Measurements from ENCODE around the gene ITGAL. TPM values are rescaled to one million over a fixed set of nuclear protein-coding genes. Genes with fewer than 3 reads are reported as not detected.
A peak's percentile ranks its signal among the peaks of the same experiment; 100 is the strongest.
"Not testable (repeated sequence)": the region's sequence is repeated elsewhere in the genome, so short reads cannot be mapped to it uniquely, and the experiment has no call there.

Gene ITGAL
- total RNA-seq, 1 donor from 2014 or later = 0.04 TPM

GRCh38 chr16:30533748-30534367, 61.3 kb downstream of the ITGAL start:
- no peaks in the 10 kb centered on the region for H3K36me3 ChIP-seq (ENCODE audit: control insufficient read depth, insufficient read depth, low read length)
- no peak for DNase-seq (ENCODE audit: low read depth)
- H3K27me3 ChIP-seq (ENCODE audit: control insufficient read depth, insufficient read depth, low read length) = no peaks in the 10 kb centered on the region
- peak overlapping the region; percentile 70 for H3K4me3 ChIP-seq (ENCODE audit: low read depth, low read length)
- TF ChIP-seq, protein P1, sequence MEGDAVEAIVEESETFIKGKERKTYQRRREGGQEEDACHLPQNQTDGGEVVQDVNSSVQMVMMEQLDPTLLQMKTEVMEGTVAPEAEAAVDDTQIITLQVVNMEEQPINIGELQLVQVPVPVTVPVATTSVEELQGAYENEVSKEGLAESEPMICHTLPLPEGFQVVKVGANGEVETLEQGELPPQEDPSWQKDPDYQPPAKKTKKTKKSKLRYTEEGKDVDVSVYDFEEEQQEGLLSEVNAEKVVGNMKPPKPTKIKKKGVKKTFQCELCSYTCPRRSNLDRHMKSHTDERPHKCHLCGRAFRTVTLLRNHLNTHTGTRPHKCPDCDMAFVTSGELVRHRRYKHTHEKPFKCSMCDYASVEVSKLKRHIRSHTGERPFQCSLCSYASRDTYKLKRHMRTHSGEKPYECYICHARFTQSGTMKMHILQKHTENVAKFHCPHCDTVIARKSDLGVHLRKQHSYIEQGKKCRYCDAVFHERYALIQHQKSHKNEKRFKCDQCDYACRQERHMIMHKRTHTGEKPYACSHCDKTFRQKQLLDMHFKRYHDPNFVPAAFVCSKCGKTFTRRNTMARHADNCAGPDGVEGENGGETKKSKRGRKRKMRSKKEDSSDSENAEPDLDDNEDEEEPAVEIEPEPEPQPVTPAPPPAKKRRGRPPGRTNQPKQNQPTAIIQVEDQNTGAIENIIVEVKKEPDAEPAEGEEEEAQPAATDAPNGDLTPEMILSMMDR (IDR thresholded peaks at IDR 0.05; ENCODE audit: insufficient read depth, low read length, poor library complexity, severe bottlenecking) = no peak

- Histone ChIP-seq H3K4me3 (ENCODE audit: low read depth, low read length) (peak within 1 kb of the TSS; percentile 70), H3K36me3 (ENCODE audit: control insufficient read depth, insufficient read depth, low read length) (no peaks in the 10 kb centered on the region), H3K27me3 (ENCODE audit: control insufficient read depth, insufficient read depth, low read length) (no peaks in the 10 kb centered on the region)
- TF ChIP-seq, protein P1 (IDR thresholded peaks at IDR 0.05; ENCODE audit: insufficient read depth, low read length, poor library complexity, severe bottlenecking) = no peak
- DNase-seq (ENCODE audit: low read depth) = no peak
These were observed 62.0 kb downstream of the ITGAL start, which contains the start of gene ZNF747 for GRCh38 chr16:30534368-30535105. Gene ZNF747 (minus strand): TSS chr16:30534858. CDS start chr16:30534679, 179 bp downstream.

DNA sequence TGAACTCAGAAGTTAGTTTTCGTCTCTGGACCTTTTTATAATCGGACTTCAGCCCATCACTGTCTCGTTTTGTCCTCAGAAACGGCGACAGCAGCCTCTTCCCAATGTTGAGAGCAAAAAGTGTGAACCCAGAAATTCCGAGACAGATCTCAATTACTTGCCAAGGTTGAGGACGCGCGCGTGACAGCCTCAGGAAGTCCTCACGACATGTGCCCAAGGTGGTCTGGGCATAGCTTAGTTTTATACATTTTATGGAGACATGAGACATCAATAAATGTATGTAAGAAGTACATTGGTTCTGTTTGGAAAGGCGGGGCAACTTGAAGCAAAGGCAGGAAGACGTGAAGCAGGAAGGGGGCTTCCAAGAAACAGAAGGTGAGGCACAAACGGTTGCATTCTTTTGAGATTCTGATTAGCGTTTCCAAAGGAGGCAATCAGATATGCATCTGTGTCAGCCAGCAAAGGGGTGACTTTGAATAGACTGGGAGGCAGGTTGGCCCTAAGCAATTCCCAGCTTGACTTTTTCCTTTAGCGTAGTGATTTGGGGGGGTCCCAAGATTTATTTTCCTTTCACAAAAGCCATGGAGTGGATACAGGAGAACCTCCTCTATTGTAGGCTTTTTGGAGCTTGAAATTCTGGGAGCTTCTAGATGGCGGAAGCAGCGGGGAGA, 62.7 kb downstream of the ITGAL start:
- Histone ChIP-seq H3K36me3 (ENCODE audit: control insufficient read depth, insufficient read depth, low read length) (no peaks in the 10 kb centered on the region), H3K27me3 (ENCODE audit: control insufficient read depth, insufficient read depth, low read length) (no peaks in the 10 kb centered on the region), H3K4me3 (ENCODE audit: low read depth, low read length) (peak overlapping the region; percentile 70)
- no peak for DNase-seq (ENCODE audit: low read depth)
- TF ChIP-seq, protein P1 (IDR thresholded peaks at IDR 0.05; ENCODE audit: insufficient read depth, low read length, poor library complexity, severe bottlenecking) = no peak

DNA sequence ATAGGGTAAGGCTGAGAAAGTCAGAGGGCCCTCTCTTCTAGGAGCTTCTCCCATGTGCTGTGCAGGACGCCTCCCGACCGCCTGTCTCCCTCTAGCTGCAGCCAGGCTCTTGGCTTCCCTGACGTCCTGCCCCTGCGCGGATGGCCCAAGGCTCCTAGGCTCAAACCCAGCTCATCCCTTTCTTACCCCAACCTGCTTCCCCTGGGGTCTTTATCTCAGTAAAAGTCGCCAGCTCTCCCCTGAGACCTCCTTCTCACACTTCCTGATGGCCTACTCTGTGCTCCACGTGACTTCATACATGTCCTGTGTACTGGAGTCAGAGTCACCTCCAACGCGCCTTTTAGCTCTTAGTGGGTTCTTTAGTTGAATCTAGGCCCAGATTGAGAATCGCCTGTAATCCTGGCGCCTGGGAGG, 63.2 kb downstream of the ITGAL start:
- TF ChIP-seq, protein P1 (IDR thresholded peaks at IDR 0.05; ENCODE audit: insufficient read depth, low read length, poor library complexity, severe bottlenecking) = peak; percentile 84
- Histone ChIP-seq H3K27me3 (ENCODE audit: control insufficient read depth, insufficient read depth, low read length) (no peaks in the 10 kb centered on the region), H3K36me3 (ENCODE audit: control insufficient read depth, insufficient read depth, low read length) (no peaks in the 10 kb centered on the region), H3K4me3 (ENCODE audit: low read depth, low read length) (peak overlapping the region; percentile 70)
- no peak for DNase-seq (ENCODE audit: low read depth)

DNA sequence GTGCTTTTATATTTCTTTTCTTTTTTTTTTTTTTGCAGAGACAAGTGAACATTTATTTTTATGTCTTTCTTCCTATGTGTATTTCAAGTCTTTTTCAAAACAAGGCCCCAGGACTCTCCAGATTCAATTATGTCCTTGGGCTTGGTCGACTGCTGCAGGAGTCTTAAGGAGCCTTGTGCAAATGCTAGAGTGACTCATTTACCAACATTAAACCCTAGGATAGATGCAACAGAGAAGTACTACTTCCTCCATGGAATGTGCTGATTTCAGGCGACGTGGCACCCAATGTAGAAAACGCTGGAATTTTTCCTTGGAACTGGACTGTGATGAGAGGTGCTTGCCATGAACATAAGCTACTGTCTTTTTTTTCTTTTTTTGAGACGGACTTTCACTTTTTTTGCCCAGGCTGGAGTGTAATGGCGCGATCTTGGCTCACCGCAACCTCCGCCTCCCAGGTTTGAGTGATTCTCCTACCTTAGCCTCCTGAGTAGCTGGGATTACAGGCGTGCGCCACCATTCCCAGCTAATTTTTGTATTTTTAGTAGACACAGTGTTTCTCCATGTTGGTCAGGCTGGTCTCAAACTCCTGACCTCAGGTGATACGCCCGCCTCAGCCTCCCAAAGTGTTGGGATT, 64.0 kb downstream of the ITGAL start:
- not testable (repeated sequence) for DNase-seq (ENCODE audit: low read depth); H3K4me3 ChIP-seq (ENCODE audit: low read depth, low read length)

More for the DNA sequence above, 64.0 kb downstream of the ITGAL start:
- H3K36me3 ChIP-seq (ENCODE audit: control insufficient read depth, insufficient read depth, low read length); H3K27me3 ChIP-seq (ENCODE audit: control insufficient read depth, insufficient read depth, low read length): not testable (repeated sequence)

All from kidney epithelial cell (primary cell).